Activated T-cell treated with anti-CD3 and anti-CD28 coated beads, Interleukin-2, amount 50 U/mL, for 24 hours (primary cell): ENCODE measurements around the gene ZHX3.
"Not testable (repeated sequence)": the region's sequence is repeated elsewhere in the genome, so short reads cannot be mapped to it uniquely, and the experiment has no call there.

Experiments used
- DNase-seq: peaks from one replicate; pipeline ENCODE4 v3.0.0-alpha.2; 2020
- H3K27ac Mint-ChIP-seq: 2 replicates; pipeline ENCODE4 v1.8.0; 2020; ENCODE audit warnings: mild to moderate bottlenecking, mixed read lengths
- H3K27me3 Mint-ChIP-seq: 2 replicates; pipeline ENCODE4 v1.8.0; 2020; ENCODE audit warnings: mixed read lengths
- H3K36me3 Mint-ChIP-seq: 2 replicates; pipeline ENCODE4 v1.8.0; 2020; ENCODE audit warnings: low read depth, mixed read lengths
- H3K4me1 Mint-ChIP-seq: 2 replicates; pipeline ENCODE4 v1.8.0; 2020; ENCODE audit warnings: low read depth, mixed read lengths
- H3K4me3 Mint-ChIP-seq: 2 replicates; pipeline ENCODE4 v1.8.0; 2020; ENCODE audit warnings: mild to moderate bottlenecking, moderate library complexity, mixed read lengths
- H3K9me3 Mint-ChIP-seq: 2 replicates; pipeline ENCODE4 v1.8.0; 2020; ENCODE audit warnings: mixed read lengths

Gene ZHX3

GRCh38 chr20:41255655-41256054 is 61.9 kb downstream of the ZHX3 start:
- H3K4me1 Mint-ChIP-seq: no peaks in the 10 kb centered on the region
- no peak for DNase-seq
- H3K4me3 Mint-ChIP-seq: no peak overlapping the region
- H3K9me3 Mint-ChIP-seq: no peaks in the 10 kb centered on the region
- no peaks in the 10 kb centered on the region for H3K36me3 Mint-ChIP-seq
- no peaks in the 10 kb centered on the region for H3K27me3 Mint-ChIP-seq
- no peak overlapping the region for H3K27ac Mint-ChIP-seq

DNA sequence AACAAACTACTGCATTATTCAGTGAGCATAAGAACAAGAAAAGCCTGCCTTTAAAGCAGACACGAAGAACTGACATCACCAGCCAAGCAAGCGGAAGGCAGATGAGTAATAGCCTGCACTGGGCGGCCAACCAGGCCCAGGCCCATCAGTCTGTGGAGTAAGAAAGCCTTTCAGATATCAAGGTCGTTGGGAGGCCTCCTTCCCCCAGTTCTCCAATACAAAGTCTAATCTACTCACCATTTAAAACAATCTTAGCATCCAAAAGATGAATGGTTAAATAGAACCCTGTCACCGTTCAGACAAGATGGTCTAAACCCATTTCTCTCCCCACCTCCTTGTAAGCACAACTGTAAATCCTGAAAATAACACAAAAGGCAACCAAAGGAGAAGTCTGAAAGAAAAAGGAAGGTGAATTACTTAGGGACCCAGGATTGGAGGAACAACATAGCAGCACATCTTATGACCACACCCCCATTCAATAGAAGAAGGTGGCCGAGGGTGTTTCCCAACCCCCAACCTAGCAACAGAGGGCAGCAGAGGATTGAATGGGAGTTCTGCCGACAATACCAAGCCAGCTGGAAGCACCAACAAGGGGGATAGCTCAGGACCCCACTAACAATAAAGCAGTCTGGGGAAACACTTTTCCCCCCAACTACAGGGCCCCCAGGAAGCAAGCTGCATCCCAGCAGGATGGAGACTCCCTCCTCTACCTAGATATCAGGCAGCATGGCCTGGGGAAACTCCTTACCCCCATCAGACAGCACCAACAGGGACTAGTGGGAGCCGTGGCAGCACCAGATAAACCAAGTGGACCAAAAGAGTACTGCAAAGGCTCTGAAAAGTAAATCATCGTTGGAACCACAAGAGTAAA is 67.9 kb downstream of the ZHX3 start:
- H3K4me3 Mint-ChIP-seq: no peak overlapping the region
- no peaks in the 10 kb centered on the region for H3K36me3 Mint-ChIP-seq
- H3K27ac Mint-ChIP-seq: no peak overlapping the region
- H3K27me3 Mint-ChIP-seq: no peaks in the 10 kb centered on the region
- no peaks in the 10 kb centered on the region for H3K9me3 Mint-ChIP-seq
- no peak for DNase-seq
- peaks cover 5% of the 10 kb centered on the region for H3K4me1 Mint-ChIP-seq

GRCh38 chr20:41248368-41249024 is 69.0 kb downstream of the ZHX3 start:
- Mint-ChIP-seq H3K4me1 (peaks cover 5% of the 10 kb centered on the region), H3K36me3 (no peaks in the 10 kb centered on the region), H3K4me3 (no peak overlapping the region), H3K9me3 (no peaks in the 10 kb centered on the region), H3K27me3 (no peaks in the 10 kb centered on the region), H3K27ac (no peak overlapping the region)
- DNase-seq: no peak

- DNase-seq: no peak
- H3K27ac Mint-ChIP-seq: no peak overlapping the region
- no peaks in the 10 kb centered on the region for H3K9me3 Mint-ChIP-seq
- no peaks in the 10 kb centered on the region for H3K27me3 Mint-ChIP-seq
- no peak overlapping the region for H3K4me3 Mint-ChIP-seq
- peaks cover 11% of the 10 kb centered on the region for H3K4me1 Mint-ChIP-seq
- no peaks in the 10 kb centered on the region for H3K36me3 Mint-ChIP-seq
These were observed 69.8 kb downstream of the ZHX3 start for GRCh38 chr20:41247523-41248367.

DNA sequence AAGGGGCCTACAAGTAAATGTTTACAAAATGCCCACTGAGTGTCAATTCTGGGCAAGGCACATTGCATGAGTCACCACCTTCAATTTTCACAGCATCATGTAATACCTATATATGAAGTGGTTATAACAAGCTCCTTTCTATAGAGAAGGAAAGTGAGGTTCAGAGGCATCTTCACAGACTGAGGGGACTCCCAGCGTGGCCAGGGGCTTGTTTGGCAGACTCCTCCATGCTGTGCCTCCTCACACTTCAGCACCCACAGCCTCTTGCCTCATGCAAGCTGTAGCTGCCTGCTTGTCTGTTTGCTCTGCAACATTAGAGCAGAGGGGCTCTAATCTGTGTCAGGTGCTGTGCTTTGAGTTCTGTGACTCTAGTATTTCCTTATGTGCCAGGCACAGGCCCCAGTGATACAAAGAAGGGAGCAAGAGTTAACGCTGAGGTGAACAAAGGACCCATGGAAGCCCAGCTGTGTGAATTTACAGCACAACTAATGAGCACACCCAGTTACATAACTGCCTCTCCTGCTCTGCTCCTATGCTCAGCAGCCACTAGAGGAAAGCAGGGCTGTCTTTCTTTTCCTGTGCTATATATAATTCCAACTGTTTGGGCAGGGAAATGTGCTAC is 72.3 kb downstream of the ZHX3 start:
- H3K9me3 Mint-ChIP-seq: no peaks in the 10 kb centered on the region

DNA sequence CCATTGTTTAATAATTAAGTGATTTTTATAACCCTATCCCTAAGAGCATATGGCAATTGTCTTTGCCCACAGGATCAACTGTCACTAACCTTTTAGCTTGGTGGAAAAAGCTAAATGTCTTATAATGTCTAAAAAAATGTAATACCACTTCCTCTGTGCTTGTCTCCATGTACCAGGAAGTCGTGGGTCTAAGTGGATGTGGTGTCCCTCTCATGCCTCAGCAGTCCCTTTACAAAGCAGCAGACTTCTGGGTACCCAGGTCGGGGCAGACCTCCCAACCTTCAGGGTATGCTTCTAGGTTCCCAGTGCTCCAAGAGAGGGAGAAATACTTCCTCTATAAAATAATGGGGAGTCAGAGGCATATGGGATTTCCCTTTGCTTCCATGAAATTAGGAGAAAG is 74.7 kb downstream of the ZHX3 start:
- Mint-ChIP-seq H3K27ac (no peak overlapping the region), H3K4me1 (peaks cover 11% of the 10 kb centered on the region), H3K27me3 (no peaks in the 10 kb centered on the region), H3K9me3 (no peaks in the 10 kb centered on the region), H3K4me3 (no peak overlapping the region), H3K36me3 (no peaks in the 10 kb centered on the region)
- DNase-seq: no peak

More for the DNA sequence above, 72.3 kb downstream of the ZHX3 start:
- no peaks in the 10 kb centered on the region for H3K36me3 Mint-ChIP-seq
- H3K4me3 Mint-ChIP-seq: no peak overlapping the region
- H3K4me1 Mint-ChIP-seq: peaks cover 14% of the 10 kb centered on the region
- H3K27me3 Mint-ChIP-seq: no peaks in the 10 kb centered on the region
- no peak overlapping the region for H3K27ac Mint-ChIP-seq
- no peak for DNase-seq

DNA sequence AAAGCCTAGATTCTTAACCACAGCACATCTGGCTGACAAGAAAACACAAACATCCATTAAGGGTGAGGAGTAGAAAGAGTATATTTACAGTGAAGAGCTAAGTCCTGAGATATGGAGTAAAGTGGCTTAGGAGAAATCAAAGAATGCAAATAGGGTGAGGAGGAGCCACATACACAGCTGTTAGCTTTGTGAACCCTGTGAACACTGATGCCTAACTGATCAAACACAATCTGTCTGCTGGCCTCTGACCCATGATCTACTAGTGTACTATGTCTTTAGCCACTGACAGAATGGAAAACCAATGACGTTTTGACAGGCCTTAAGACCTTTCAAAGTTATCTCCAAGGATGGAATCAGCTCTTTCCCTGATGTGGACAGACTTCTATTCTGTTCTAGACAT is 75.2 kb downstream of the ZHX3 start:
- H3K27ac Mint-ChIP-seq: no peak overlapping the region
- no peaks in the 10 kb centered on the region for H3K27me3 Mint-ChIP-seq
- no peak overlapping the region for H3K4me3 Mint-ChIP-seq
- no peaks in the 10 kb centered on the region for H3K36me3 Mint-ChIP-seq
- no peak for DNase-seq
- H3K4me1 Mint-ChIP-seq: peaks cover 11% of the 10 kb centered on the region
- H3K9me3 Mint-ChIP-seq: no peaks in the 10 kb centered on the region

DNA sequence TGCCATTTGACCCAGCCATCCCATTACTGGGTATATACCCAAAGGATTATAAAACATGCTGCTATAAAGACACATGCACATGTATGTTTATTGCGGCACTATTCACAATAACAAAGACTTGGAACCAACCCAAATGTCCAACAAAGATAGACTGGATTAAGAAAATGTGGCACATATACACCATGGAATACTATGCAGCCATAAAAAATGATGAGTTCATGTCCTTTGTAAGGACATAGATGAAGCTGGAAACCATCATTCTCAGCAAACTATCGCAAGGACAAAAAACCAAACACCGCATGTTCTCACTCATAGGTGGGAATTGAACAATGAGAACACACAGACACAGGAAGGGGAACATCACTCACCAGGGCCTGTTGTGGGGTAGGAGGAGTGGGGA is 80.3 kb downstream of the ZHX3 start:
- H3K36me3 Mint-ChIP-seq, H3K4me3 Mint-ChIP-seq, DNase-seq, H3K27me3 Mint-ChIP-seq, H3K27ac Mint-ChIP-seq, H3K9me3 Mint-ChIP-seq: not testable (repeated sequence)
- H3K4me1 Mint-ChIP-seq: peaks cover 16% of the 10 kb centered on the region

- not testable (repeated sequence) for H3K9me3 Mint-ChIP-seq, H3K27me3 Mint-ChIP-seq, DNase-seq, H3K27ac Mint-ChIP-seq, H3K4me3 Mint-ChIP-seq, H3K36me3 Mint-ChIP-seq
- peaks cover 20% of the 10 kb centered on the region for H3K4me1 Mint-ChIP-seq
These were observed 80.7 kb downstream of the ZHX3 start for GRCh38 chr20:41236818-41237217.

DNA sequence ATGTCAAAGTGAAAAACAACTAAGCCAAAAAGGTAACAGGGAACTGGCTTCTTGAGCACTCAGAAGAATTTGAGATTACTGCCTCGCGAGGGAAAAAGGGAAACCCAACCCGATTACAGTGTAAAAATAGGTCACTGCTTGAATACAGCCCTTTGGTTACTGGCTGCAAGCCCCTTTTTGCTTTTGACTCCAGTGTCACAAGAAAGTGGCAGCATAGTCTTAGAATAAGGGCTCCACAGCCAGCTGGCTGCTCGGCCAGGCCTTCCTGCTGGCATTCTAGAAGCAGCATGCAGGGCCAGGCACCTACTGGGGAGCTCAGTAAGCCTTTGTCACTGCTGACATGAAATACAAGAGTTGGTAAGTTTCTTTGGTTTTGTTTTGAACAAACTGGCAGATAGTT is 83.0 kb downstream of the ZHX3 start:
- no peaks in the 10 kb centered on the region for H3K36me3 Mint-ChIP-seq
- H3K4me3 Mint-ChIP-seq: no peak overlapping the region

DNA sequence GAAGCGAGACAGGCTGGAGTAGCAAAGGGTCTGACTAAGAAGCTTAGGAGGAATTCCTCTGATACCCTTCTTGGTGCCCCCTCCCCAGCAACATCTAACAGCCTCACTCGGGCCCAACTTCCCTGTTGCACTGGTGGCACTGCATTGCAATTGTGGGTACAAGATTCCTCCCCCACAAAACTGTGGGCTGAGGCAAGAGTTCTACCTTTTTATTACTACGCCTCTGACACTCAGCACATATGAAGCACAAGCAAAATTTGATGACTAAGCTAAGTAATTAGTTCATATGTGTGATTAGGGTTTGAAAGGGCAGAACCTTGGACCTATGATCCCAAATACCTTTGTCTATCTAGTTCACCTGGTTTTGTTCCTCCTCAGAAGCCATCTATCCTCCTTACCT is 83.5 kb downstream of the ZHX3 start:
- DNase-seq: no peak
- no peak overlapping the region for H3K27ac Mint-ChIP-seq
- peaks cover 27% of the 10 kb centered on the region for H3K4me1 Mint-ChIP-seq
- no peaks in the 10 kb centered on the region for H3K27me3 Mint-ChIP-seq
- H3K4me3 Mint-ChIP-seq: no peak overlapping the region
- no peaks in the 10 kb centered on the region for H3K9me3 Mint-ChIP-seq
- H3K36me3 Mint-ChIP-seq: no peaks in the 10 kb centered on the region

More for the DNA sequence above, 83.0 kb downstream of the ZHX3 start:
- H3K27ac Mint-ChIP-seq: no peak overlapping the region
- peaks cover 25% of the 10 kb centered on the region for H3K4me1 Mint-ChIP-seq
- no peak for DNase-seq
- H3K27me3 Mint-ChIP-seq: no peaks in the 10 kb centered on the region
- H3K9me3 Mint-ChIP-seq: no peaks in the 10 kb centered on the region

DNA sequence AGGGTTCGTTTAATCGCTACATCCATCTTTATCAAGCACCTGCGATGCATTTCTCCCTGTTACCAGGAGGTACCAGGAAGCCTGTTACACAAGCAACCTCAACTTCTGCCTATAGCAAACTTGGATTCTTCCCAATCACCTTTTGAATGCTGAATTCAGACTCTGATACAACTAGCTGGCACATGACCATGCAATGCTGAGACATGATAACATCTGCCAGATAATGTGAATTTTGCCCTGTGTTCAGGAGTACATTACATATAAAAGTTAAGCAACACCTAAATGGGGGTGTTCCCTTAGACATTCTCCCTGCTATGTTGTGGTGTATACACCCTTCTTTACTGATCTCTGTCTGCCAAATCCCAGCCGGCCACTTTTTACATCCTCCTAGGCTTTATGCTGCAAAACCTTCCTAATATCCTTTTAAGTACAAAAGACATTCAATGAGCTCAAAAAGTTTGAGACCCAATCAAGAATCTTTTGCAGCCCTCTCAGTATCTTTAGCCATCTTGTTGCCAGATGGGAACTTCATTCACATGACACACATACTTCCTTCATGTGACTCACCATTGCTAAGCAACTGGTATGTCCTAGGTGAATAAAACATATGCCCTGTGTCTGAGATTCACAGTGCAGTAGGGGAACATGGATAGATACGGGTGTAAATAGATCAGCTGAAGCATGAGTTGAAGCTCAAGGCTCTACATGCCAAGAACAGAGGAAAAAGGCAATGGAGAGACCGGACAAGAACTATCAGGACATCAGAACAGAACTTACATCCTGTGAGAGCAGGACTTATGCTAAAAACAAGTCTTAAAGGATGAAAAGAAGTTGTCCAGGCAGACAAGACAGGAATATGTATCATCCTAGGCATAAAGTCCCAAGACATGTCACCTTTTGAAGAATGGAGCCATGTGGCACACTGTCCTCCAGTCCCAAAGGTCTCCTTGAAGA is 84.3 kb downstream of the ZHX3 start:
- Mint-ChIP-seq H3K4me3 (no peak overlapping the region), H3K27ac (no peak overlapping the region)
- DNase-seq: no peak

GRCh38 chr20:41231136-41231535 is 86.4 kb downstream of the ZHX3 start:
- H3K27me3 Mint-ChIP-seq: no peaks in the 10 kb centered on the region
- no peak overlapping the region for H3K27ac Mint-ChIP-seq
- DNase-seq: no peak
- H3K4me1 Mint-ChIP-seq: peaks cover 29% of the 10 kb centered on the region
- no peaks in the 10 kb centered on the region for H3K9me3 Mint-ChIP-seq
- H3K4me3 Mint-ChIP-seq: no peak overlapping the region
- no peaks in the 10 kb centered on the region for H3K36me3 Mint-ChIP-seq

More for the DNA sequence above, 84.3 kb downstream of the ZHX3 start:
- Mint-ChIP-seq H3K9me3 (no peaks in the 10 kb centered on the region), H3K36me3 (no peaks in the 10 kb centered on the region), H3K27me3 (no peaks in the 10 kb centered on the region), H3K4me1 (peaks cover 29% of the 10 kb centered on the region)
